ENCODE measurements around the gene GKN2. TPM values are rescaled to one million over a fixed set of nuclear protein-coding genes. Genes with fewer than 3 reads are reported as not detected.

The GKN2 gene
- total RNA-seq, 1 experiment from 2014 or later: not detected

GRCh38 chr2:68917034-68917718, 35.5 kb downstream of the GKN2 start:
- BruUV-seq (replicated peaks): no TSS peak
- H3K27ac ChIP-seq (ENCODE audit: low read length): no peak overlapping the region
- intact Hi-C loops (cut with micrococcal nuclease; ENCODE audit: unreplicated experiment): no loop called here
- POLR2A ChIA-PET: no interaction called here
- CTCF ChIA-PET: no interaction called here
- no peaks in the 10 kb centered on the region for H3K4me1 ChIP-seq (ENCODE audit: control insufficient read depth, insufficient read depth, low read length)
- no peaks in the 10 kb centered on the region for H3K9me3 ChIP-seq (ENCODE audit: control insufficient read depth, insufficient read depth, low read depth, low read length)
- DNase-seq (ENCODE audit: low read depth, low spot score) (no peak), ATAC-seq (no peak)
- TF ChIP-seq SIN3A (IDR thresholded peaks at IDR 0.05; ENCODE audit: borderline replicate concordance, insufficient read depth, low read depth, low read length) (no peak), TCF7L2 (IDR thresholded peaks at IDR 0.05; ENCODE audit: low read depth, low read length) (no peak), POLR2AphosphoS5 (IDR thresholded peaks at IDR 0.05; ENCODE audit: low read depth, low read length) (no peak)
- TF ChIP-seq, protein P1, sequence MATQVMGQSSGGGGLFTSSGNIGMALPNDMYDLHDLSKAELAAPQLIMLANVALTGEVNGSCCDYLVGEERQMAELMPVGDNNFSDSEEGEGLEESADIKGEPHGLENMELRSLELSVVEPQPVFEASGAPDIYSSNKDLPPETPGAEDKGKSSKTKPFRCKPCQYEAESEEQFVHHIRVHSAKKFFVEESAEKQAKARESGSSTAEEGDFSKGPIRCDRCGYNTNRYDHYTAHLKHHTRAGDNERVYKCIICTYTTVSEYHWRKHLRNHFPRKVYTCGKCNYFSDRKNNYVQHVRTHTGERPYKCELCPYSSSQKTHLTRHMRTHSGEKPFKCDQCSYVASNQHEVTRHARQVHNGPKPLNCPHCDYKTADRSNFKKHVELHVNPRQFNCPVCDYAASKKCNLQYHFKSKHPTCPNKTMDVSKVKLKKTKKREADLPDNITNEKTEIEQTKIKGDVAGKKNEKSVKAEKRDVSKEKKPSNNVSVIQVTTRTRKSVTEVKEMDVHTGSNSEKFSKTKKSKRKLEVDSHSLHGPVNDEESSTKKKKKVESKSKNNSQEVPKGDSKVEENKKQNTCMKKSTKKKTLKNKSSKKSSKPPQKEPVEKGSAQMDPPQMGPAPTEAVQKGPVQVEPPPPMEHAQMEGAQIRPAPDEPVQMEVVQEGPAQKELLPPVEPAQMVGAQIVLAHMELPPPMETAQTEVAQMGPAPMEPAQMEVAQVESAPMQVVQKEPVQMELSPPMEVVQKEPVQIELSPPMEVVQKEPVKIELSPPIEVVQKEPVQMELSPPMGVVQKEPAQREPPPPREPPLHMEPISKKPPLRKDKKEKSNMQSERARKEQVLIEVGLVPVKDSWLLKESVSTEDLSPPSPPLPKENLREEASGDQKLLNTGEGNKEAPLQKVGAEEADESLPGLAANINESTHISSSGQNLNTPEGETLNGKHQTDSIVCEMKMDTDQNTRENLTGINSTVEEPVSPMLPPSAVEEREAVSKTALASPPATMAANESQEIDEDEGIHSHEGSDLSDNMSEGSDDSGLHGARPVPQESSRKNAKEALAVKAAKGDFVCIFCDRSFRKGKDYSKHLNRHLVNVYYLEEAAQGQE (IDR thresholded peaks at IDR 0.05; ENCODE audit: insufficient read depth in 1 of 2, low read depth in 2 of 2, low read length in 1 of 2): no peak
- no peak overlapping the region for H3K4me3 ChIP-seq (ENCODE audit: low read depth in 2 of 2, low read length in 2 of 2)
- in situ Hi-C loops (cut with HindIII; ENCODE audit: low pct_unique_long_range_greater_than_20kb, low sequenced_read_pairs): no loop called here
- H3K27me3 ChIP-seq (ENCODE audit: control insufficient read depth, insufficient read depth, low read length): no peaks in the 10 kb centered on the region
- H3K36me3 ChIP-seq (ENCODE audit: control insufficient read depth, insufficient read depth, low read length): no peaks in the 10 kb centered on the region

DNA sequence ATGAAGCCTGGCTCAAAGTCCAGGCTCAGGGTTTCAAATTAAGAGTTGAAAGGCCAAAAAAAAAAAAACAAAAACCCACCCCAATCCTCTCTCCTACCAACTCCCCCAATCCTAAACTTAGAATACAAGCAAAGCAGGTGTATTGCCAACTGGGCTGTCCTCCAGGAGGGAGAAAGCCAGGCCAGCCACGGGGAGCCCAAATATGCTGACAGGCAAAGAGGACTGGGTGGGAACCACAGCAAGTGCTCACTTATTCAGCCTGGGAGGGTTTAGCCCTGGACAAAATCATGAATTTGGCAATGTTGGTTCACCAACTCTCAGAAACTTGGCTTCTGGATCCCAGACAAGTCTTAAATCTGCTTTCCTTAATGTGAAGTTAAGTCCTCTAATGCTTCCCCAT, 36.5 kb downstream of the GKN2 start:
- DNase-seq (ENCODE audit: low read depth, low spot score) (no peak), ATAC-seq (no peak)
- H3K4me3 ChIP-seq (ENCODE audit: low read depth in 2 of 2, low read length in 2 of 2): no peak overlapping the region
- intact Hi-C loops (cut with micrococcal nuclease; ENCODE audit: unreplicated experiment): no loop called here
- ChIA-PET POLR2A (no interaction called here), CTCF (no interaction called here)
- TF ChIP-seq CTCF (IDR thresholded peaks at IDR 0.05): no peak
- TF ChIP-seq POLR2AphosphoS5 (IDR thresholded peaks at IDR 0.05; ENCODE audit: low read depth, low read length): no peak
- TF ChIP-seq, protein P1 (IDR thresholded peaks at IDR 0.05; ENCODE audit: insufficient read depth in 1 of 2, low read depth in 2 of 2, low read length in 1 of 2): no peak
- TF ChIP-seq SIN3A (IDR thresholded peaks at IDR 0.05; ENCODE audit: borderline replicate concordance, insufficient read depth, low read depth, low read length): no peak
- no peak for TF ChIP-seq TCF7L2 (IDR thresholded peaks at IDR 0.05; ENCODE audit: low read depth, low read length)
- no peaks in the 10 kb centered on the region for H3K4me1 ChIP-seq (ENCODE audit: control insufficient read depth, insufficient read depth, low read length)
- H3K27ac ChIP-seq (ENCODE audit: low read length): no peak overlapping the region
- H3K36me3 ChIP-seq (ENCODE audit: control insufficient read depth, insufficient read depth, low read length): no peaks in the 10 kb centered on the region
- no TSS peak for BruUV-seq (replicated peaks)
- in situ Hi-C loops (cut with HindIII; ENCODE audit: low pct_unique_long_range_greater_than_20kb, low sequenced_read_pairs): no loop called here
- no peaks in the 10 kb centered on the region for H3K27me3 ChIP-seq (ENCODE audit: control insufficient read depth, insufficient read depth, low read length)
- H3K9me3 ChIP-seq (ENCODE audit: control insufficient read depth, insufficient read depth, low read depth, low read length): no peaks in the 10 kb centered on the region
